Chondrocyte (in vitro differentiated cells): ENCODE measurements around the gene MMP25. TPM values are rescaled to one million over a fixed set of nuclear protein-coding genes. Genes with fewer than 3 reads are reported as not detected.

Experiments used
- DNase-seq: peaks from one replicate; pipeline ENCODE4 v3.0.0; 2021; ENCODE audit warnings: mixed read lengths, low spot score
- H3K27ac Mint-ChIP-seq: one replicate; pipeline ENCODE4 v1.8.0; 2021; ENCODE audit warnings: mild to moderate bottlenecking, moderate library complexity, mixed read lengths; ENCODE audit not compliant: unreplicated experiment
- H3K27me3 Mint-ChIP-seq: 2 replicates; pipeline ENCODE4 v1.8.0; 2021; ENCODE audit warnings: low read depth, mixed read lengths
- H3K36me3 Mint-ChIP-seq: 2 replicates; pipeline ENCODE4 v1.8.0; 2021; ENCODE audit warnings: low read depth, mixed read lengths
- H3K4me1 Mint-ChIP-seq: 2 replicates; pipeline ENCODE4 v1.8.0; 2021; ENCODE audit warnings: low read depth, mild to moderate bottlenecking, mixed read lengths
- H3K4me3 Mint-ChIP-seq: one replicate; pipeline ENCODE4 v1.8.0; 2021; ENCODE audit warnings: mild to moderate bottlenecking, moderate library complexity, mixed read lengths; ENCODE audit not compliant: unreplicated experiment
- H3K9me3 Mint-ChIP-seq: 2 replicates; pipeline ENCODE4 v1.8.0; 2021; ENCODE audit warnings: low read depth, mixed read lengths
- total RNA-seq: library from RNA; stranded (reverse); gene quantifications from 3 replicates; pipeline ENCODE4 v1.2.1, GENCODE V29; 2021
- TF ChIP-seq, protein P1 (sequence below): fragments of 200-600 bp; sonication (generic); IDR thresholded peaks from 2 replicates; pipeline ENCODE4 v1.5.0; 2021; ENCODE audit warnings: antibody characterized with exemption, mild to moderate bottlenecking, moderate library complexity

MMP25 gene
- total RNA-seq, 1 donor from 2014 or later = not detected

DNA sequence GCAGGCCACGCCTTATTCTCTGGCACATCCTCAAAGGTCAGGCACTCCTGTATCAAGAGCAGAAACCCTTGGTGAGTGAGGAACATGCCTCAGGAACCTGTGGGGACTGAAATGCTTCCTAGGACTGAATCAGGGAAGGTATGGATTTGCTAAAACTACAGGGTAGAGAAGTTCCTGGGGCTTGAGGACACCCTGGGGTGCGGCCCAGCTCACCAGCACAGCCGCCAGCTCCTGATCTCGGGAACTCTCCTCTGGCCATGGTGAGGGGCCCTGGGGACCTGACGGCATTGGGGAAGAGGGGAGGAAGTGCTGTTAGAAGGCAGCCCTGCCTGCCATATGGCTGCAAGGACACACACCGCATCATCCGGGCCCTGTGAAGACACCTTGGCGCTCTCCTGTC lies 45.2 kb downstream of the MMP25 start:
- no peak for DNase-seq
- peaks cover 9% of the 10 kb centered on the region for H3K4me1 Mint-ChIP-seq
- peaks cover 10% of the 10 kb centered on the region for H3K27me3 Mint-ChIP-seq
- H3K27ac Mint-ChIP-seq = no peak overlapping the region
- H3K36me3 Mint-ChIP-seq = no peaks in the 10 kb centered on the region
- no peaks in the 10 kb centered on the region for H3K9me3 Mint-ChIP-seq
- TF ChIP-seq, protein P1, sequence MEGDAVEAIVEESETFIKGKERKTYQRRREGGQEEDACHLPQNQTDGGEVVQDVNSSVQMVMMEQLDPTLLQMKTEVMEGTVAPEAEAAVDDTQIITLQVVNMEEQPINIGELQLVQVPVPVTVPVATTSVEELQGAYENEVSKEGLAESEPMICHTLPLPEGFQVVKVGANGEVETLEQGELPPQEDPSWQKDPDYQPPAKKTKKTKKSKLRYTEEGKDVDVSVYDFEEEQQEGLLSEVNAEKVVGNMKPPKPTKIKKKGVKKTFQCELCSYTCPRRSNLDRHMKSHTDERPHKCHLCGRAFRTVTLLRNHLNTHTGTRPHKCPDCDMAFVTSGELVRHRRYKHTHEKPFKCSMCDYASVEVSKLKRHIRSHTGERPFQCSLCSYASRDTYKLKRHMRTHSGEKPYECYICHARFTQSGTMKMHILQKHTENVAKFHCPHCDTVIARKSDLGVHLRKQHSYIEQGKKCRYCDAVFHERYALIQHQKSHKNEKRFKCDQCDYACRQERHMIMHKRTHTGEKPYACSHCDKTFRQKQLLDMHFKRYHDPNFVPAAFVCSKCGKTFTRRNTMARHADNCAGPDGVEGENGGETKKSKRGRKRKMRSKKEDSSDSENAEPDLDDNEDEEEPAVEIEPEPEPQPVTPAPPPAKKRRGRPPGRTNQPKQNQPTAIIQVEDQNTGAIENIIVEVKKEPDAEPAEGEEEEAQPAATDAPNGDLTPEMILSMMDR = no peak
- H3K4me3 Mint-ChIP-seq = no peak overlapping the region

DNA sequence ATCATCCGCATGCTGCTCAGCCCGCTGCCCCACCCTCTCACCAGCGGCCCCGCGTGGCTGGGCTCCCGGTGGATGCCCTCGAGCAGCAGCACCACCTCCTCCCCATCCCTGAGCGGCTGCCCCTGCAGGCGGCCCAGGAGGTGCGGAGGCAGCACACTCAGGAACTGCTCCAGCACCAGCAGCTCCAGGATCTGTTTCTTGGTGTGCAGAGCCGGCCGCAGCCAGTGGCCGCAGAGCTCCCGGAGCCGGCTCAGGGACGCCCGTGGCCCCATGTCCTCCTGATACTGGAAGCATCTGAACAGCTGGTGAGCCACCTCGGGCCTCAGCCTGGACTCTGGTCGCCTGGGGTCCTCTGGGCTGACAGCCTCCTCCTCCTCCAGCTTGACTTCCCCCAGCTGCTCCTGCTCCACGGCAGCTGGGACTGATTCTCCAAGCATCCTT lies 46.2 kb downstream of the MMP25 start:
- DNase-seq = no peak
- H3K4me3 Mint-ChIP-seq = no peak overlapping the region
- TF ChIP-seq, protein P1 = no peak
- H3K27ac Mint-ChIP-seq = no peak overlapping the region
- H3K4me1 Mint-ChIP-seq = peaks cover 7% of the 10 kb centered on the region
- peaks cover 8% of the 10 kb centered on the region for H3K27me3 Mint-ChIP-seq
- H3K36me3 Mint-ChIP-seq = no peaks in the 10 kb centered on the region
- H3K9me3 Mint-ChIP-seq = no peaks in the 10 kb centered on the region

DNA sequence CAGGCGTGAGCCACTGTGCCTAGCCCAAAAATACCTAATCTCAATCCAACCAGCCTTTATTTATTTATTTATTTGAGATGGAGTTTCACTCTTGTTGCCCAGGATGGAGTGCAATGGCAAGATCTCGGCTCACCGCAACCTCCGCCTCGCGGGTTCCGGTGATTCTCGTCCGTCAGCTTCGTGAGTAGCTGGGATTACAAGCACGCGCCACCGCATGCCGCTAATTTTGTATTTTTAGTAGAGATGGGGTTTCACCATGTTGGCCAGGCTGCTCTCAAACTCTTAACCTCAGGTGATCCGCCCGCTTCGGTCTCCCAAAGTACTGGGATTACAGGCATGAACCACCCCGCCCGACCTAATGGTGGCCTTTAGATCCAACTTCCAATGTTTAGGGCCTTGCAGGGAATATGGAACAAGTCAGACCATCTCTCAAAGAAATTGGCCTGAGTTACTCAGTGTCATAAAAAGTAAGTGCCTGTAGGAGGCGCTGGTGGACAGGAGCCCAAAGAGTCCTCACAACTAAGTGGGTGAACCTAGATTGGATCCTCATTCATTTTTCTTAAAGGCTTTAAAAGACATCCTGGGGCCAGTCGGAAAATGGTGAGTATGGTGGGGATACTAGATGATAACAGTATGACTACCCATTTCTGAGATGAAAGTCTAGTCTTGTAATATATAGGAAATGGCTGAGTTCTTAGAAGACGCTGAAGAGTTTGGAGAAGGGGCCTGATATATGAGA lies 48.1 kb downstream of the MMP25 start:
- Mint-ChIP-seq H3K4me3 (no peak overlapping the region), H3K27me3 (peaks cover 12% of the 10 kb centered on the region), H3K36me3 (no peaks in the 10 kb centered on the region), H3K9me3 (no peaks in the 10 kb centered on the region), H3K27ac (no peak overlapping the region), H3K4me1 (no peaks in the 10 kb centered on the region)
- DNase-seq = no peak
- TF ChIP-seq, protein P1 = peak; percentile 68

DNA sequence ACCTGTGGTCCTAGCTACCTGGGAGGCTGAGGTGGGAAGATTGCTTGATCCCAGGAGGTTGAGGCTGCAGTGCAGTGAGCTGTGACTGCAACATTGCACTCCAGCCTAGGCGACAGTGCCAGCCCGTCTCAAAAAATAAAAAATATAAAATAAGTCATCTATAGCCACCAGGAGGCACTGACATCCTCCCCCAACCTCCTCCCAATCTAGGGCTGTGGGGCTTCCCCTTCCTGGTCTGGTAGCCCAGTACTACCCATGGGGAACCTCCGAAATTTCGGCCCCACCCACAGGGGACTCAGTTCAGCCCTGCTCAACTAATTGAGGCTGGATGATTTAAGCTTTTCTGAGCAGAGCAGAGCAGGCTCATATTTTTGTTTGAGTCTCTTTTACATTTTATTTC lies 49.5 kb downstream of the MMP25 start:
- no peak for DNase-seq
- peaks cover 6% of the 10 kb centered on the region for H3K4me1 Mint-ChIP-seq
- H3K36me3 Mint-ChIP-seq = no peaks in the 10 kb centered on the region
- TF ChIP-seq, protein P1 = peak; percentile 64
- H3K4me3 Mint-ChIP-seq = no peak overlapping the region
- H3K9me3 Mint-ChIP-seq = no peaks in the 10 kb centered on the region
- no peak overlapping the region for H3K27ac Mint-ChIP-seq
- peaks cover 12% of the 10 kb centered on the region for H3K27me3 Mint-ChIP-seq

DNA sequence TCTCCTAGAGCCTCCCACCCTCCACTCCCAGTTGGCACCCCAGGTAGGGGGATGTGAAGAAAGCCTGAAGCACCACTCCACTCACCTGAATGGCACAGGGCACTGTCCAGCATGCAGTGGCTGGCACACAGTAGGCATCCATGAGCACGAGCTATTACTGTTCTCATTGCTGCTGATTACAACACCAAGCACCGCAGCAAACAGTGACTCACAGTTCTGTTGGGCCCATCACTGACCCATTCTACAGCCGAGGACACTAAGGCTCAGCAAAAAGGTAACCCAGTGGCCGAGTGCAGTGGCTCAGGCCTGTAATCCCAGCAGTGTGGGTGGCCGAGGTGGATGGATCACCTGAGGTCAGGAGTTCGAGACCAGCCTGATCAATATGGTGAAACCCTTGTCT lies 50.0 kb downstream of the MMP25 start:
- no peak overlapping the region for H3K4me3 Mint-ChIP-seq
- H3K36me3 Mint-ChIP-seq = no peaks in the 10 kb centered on the region
- H3K27ac Mint-ChIP-seq = no peak overlapping the region
- DNase-seq = no peak
- peaks cover 12% of the 10 kb centered on the region for H3K27me3 Mint-ChIP-seq
- TF ChIP-seq, protein P1 = no peak
- H3K4me1 Mint-ChIP-seq = peaks cover 6% of the 10 kb centered on the region
- H3K9me3 Mint-ChIP-seq = no peaks in the 10 kb centered on the region
